Inflammatory macrophage (primary cell): Measurements from ENCODE around the gene ERN2.
A peak's percentile ranks its signal among the peaks of the same experiment; 100 is the strongest.
"Not testable (repeated sequence)": the region's sequence is repeated elsewhere in the genome, so short reads cannot be mapped to it uniquely, and the experiment has no call there.

Experiments used
- DNase-seq, 2 donors: peaks; one replicate each; pipeline ENCODE4 v3.0.0-alpha.2; 2020 to 2022
- total RNA-seq, 18 experiments: gene quantifications; one replicate each; lab custom pipeline; 2026; ENCODE audit warnings: mixed read lengths in 6 of 18, inconsistent platforms in 2 of 18; lab: John Stamatoyannopoulos, UW

The ERN2 gene
- total RNA-seq, result 0 to 0.39 (median 0.05) reads per million in 18 experiments

GRCh38 chr16:23712976-23713375, at the start of gene ERN2:
ERN2 (minus strand) TSS chr16:23713222; CDS start chr16:23713187, 35 bp downstream.
- no peak for DNase-seq

DNA sequence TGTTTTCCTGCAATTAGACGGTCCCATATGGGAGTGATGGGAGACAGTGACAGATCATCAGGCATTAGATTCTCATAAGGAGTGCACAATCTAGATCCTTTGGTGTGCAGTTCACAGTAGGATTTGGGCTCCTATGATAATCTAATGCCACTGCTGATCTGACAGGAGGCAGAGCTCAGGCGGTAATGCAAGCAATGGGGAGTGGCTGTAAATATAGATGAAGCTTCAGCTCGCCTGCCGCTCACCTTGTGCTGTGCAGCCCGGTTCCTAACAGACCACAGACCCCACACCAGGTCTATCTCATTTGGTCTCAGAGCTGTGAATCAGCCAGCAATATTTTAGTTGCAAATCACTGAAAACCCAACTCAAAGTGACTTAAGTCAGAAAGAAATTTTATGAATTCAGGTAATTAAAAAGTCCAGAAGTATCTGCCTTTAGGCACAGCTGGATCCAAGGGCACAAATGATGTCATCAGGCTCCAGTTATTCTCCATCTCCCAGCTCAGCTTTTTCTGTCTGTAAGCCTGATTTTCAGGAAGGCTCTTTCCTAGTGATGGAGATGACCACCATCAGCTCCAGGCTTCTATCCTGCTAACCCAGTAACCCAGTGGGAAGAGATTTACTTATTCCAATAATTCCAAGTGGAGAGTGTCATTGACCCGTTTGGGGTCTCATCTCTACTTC, 45.1 kb upstream of the ERN2 start:
- no peak for DNase-seq

DNA sequence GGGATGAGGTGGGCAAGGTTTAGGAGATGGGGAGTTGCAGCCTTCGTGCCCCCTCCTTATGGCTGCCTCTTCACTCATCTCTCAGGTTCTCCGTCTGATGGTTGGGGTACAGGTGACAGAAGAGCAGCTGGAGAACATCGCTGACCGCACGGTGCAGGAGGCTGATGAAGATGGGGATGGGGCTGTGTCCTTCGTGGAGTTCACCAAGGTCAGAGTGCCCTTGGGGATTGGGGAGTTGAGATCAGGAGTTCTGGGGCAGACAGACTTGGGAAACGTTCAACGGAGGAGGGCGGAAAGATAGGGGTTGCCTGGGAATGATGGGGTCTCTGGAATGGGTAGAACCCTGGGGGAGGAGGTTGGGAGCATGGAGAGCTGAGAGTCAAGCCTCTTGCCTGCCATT, 44.1 kb upstream of the ERN2 start:
- DNase-seq, result no peak

DNA sequence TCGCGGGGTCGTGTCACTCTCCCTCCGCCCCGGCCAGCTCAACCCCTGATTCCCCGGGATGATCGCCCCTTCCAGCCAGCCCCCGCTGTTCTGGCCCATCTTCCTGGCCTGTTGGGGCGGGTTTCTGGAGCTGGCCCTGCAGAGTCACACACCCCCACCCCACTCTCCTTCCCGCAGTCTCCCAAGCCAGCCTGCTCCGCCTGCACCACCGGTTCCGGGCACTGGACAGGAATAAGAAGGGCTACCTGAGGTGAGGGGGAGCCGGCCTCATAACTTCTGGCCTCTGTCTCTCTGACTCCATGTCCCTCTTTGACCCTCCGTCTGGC, 42.4 kb upstream of the ERN2 start:
- no peak for DNase-seq

DNA sequence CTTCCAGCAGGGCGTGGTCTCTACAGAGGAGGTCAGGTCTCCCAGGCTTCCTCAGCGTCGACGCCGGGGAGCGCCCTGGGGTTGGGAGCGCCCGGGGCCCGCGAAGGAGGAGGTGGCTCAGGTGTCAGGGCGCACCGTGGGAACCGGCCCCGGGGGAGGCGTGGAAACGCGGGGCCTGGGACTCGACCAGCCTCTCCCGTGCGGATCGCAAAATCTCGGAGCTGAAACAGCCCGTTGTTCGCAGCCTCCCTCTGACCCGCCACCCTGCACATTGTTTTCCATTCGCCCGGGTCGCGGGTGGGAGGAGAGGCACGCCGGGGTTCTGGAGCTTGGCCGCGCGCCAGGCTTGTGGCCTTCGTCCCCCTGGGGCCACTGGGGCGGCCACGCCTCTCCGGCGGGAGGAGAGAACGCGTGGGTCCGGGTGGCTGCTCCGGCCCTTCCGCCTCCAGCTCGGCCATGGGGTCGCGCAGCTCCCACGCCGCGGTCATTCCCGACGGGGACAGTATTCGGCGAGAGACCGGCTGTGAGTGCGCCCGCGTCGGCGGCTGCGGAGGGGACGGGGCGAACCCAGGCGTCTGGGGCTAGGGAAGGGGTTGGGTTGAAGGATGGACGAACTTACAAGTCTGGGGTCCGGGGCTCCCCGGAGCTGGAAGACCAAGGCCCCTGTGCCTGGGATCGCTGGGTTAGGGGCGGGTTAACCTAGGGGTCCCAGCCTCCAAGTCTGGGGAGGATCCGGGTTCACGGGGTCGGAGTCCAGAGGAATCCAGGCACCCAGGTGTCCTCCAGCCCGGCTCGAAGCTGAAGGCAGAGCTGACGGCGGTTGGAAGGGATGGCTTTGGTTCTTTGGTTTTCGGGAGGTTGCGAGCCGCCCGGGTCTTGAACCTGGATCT, 41.8 kb upstream of the ERN2 start, which contains the start of gene CHP2:
CHP2 (plus strand) TSS at position 433 of the 890 bp plus-strand sequence; CDS start at position 457, 24 bp downstream.
- DNase-seq, result no peak

- DNase-seq, result no peak
These were observed 41.0 kb upstream of the ERN2 start for GRCh38 chr16:23753908-23754593.

GRCh38 chr16:23751053-23751452, 38.0 kb upstream of the ERN2 start:
- not testable (repeated sequence) for DNase-seq

DNA sequence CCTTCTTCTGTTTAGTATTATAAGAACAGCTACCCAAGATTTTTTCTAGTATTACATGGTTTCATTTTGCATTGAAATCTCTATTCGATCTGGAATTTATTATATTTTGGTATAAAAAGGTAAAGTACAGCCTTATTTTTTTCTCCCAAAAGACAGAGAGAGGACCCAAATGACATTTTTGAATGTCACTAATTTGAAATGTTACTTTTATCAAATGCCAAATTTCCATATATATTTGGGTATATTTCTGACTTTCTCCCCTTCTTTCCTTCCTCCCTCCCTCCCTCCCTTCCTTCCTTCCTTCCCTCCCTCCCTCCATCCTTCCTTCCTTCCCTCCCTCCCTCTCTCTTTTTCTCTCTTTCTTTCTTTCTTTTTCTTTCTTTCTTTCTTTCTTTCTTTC, 35.6 kb upstream of the ERN2 start:
- no peak for DNase-seq

DNA sequence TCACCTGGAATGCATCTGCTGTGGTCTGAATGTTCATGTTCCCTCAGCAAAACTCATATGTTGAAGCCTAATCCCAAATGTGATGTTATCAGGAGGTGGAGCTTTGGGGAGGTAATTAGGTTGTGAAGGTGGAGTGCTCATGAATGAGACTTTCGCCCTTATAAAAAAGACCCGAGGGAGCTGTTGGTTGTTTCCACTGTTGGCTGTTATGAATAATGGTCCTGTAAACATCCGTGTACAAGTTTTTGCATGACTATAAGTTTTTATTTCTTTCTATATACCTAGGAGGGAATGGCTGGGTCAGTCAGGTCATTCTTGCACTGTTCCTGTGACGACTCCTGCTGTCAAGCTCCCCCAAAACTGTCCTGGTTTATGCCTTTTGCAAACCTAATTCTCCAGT, 32.2 kb upstream of the ERN2 start:
- DNase-seq, result no peak

GRCh38 chr16:23742766-23743165, 29.7 kb upstream of the ERN2 start:
- DNase-seq, result no peak

DNA sequence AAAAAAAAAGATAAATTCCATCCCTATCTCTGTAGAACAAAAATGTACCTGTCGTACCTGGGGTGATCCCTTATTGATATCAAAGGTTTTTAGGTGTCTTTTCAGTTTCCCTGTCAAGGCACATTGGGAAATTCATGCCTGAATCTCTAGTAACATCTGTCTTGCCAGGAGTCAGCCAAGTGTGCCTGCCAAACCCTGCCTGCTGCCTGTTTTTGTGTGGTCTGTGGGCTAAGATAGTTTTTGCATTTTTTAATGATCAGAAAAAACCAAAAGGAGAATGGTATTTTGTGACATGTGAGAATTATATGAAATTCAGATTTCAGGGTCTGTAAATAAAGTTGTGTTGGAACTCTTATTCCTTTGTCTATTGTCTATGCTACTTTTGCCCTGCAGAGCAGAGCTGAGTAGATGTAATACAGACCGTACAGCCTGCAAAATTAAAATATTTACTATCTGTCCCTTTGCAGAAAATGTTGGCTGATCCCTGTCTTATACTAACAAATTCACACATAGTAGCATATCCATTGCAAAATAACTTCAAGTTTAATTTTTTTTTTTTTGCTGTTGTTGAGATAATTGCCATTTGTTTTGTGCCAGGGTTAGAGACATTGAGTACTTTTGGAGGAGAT, 28.8 kb upstream of the ERN2 start:
- no peak for DNase-seq

DNA sequence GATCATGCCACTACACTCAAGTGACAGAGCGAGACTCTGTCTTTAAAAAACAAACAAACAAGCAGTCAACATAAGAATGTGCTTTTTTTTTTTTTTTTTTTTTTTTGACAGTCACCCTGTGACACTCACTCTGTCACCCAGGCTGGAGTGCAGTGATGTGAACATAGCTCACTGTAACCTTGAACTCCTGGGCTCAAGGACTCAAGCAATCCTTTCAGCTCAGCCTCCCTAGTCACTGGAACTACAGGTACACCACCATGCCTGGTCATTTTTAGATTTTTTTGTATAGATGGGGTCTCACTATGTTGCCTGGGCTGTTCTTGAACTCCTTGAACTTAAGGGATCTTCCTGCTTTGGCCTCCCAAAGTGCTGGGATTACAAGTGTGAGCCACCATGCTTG, 26.5 kb upstream of the ERN2 start:
- no peak for DNase-seq

DNA sequence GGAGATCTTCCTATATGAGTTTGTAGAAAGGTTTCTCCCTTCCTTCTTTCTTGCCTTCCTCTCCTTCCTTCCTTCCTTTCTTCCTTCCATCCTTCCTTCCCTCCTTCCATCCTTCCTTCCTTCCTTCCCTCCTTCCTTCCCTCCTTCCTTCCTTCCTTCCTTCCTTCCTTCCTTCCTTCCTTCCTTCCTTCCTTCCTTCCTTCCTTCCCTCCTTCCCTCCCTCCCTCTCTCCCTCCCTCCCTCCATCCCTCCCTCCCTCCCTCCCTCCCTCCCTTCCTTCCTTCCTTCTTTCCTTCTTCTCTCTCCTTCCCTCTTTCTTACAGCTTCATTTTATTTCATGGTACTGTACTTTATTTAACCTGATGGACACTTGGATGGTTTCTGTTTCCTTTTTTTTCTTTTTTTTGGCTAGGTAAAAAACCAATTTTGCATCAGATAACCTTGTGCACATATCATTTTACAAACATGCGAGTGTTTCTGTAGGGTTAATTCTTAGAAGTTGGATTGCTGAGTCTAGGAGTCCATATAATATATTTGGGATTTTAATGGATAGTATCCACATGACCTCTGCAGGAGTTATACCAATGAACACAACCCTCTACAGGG, 24.5 kb upstream of the ERN2 start:
- DNase-seq, result not testable (repeated sequence)

DNA sequence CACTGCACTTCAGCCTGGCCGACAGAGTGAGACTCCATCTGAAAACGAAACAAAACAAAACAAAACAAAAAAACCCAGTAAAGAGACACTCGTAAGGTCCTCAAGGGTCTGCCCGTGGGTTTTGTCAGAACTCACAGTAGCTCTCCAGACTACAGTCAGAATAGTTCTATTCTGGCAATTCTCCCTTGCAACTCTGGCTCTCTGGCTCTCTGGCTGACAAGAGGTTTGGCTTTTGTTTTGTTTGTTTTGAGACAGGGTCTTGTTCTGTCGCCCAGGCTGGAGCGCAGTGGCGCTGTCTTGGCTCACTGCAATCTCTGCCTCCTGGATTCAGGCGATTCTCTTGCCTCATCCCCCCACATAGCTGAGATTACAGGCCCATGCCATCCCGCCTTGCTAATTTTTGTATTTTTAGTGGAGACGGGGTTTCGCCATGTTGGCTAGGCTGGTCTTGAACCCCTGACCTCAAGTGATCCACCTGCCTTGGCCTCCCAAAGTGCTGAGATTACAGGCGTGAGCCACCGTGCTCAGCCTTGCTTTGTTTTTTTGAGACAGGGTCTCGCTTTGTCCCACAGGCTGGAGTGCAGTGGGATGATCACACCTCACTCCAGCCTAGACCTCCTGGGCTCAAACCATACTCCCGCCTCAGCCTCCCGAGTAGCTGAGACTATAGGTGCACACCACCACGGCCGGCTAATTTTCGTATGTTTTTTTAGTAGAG, 21.3 kb upstream of the ERN2 start:
- DNase-seq, result no peak

DNA sequence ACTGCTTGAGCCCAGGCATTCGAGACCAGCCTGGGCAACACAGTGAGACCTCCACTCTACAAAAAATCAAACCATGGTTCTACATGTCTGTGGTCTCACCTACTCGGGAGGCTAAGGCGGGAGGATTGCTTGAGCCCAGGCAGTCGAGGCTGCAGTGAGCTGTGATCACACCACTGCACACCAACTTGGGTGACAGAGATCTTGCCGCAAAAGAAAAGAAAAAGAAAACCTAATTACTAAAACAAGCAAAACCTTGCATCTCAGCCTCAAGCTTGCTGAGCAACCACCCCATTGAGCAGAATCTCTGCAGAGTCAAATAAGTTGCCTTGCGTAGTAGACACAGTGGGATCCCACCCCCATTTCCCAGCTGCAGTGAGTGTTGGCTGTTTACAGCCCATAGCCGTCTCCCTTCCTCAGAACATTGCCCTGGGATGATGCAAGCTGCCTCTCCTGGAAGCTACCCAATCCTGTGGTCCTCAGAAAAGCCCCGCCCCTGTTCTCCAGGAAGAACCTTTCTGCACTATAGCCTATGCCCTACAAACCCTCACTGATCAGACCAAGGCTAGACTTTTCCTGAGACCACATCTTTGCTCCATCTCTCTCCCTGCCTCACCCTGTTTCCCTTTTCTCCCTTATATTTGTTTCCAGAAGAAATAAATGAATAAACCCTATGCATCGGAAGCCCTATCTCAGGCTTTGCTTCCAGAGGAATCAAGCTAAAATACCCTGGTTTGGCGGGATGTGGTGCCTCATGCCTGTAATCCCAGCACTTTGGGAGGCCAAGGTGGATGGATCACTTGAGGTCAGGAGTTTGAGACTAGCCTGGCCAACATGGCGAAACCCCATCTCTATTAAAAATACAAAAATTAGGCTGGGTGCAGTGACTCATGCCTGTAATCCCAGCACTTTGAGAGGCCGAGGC, 16.7 kb upstream of the ERN2 start:
- DNase-seq, result peak; percentile 6 to 14

DNA sequence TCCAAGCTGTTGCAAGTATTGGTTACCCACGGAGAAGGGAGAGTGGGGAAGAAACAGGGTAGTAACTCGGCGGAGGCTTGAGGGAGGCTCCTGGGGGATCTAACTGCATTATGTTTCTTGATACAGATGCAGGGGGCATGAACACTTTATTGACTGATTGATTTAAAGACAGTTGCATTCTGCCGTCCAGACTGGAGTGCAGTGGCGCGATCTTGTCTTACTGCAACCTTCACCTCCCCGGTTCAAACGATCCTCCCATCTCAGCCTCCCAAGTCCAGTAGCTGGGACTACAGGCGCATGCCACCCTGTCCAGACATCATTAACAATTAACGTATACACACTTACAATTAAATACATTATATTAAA, 15.1 kb upstream of the ERN2 start:
- no peak for DNase-seq

GRCh38 chr16:23726710-23727109, 13.7 kb upstream of the ERN2 start:
- DNase-seq, result no peak

- no peak for DNase-seq
These were observed 11.7 kb upstream of the ERN2 start for GRCh38 chr16:23724785-23725131.

GRCh38 chr16:23724096-23724784, 11.2 kb upstream of the ERN2 start:
- no peak for DNase-seq

GRCh38 chr16:23722613-23723240, 9.7 kb upstream of the ERN2 start:
- DNase-seq, result not testable (repeated sequence)
